SU-DHL-6 (cell line): ENCODE measurements around the gene CXCL14.

ENCODE experiments used
- H2AFZ ChIP-seq: fragments of 200-600 bp; sonication (generic); 2 replicates; pipeline ENCODE4 v1.6.1; 2014; ENCODE audit warnings: low read depth, mild to moderate bottlenecking, moderate library complexity, mixed read lengths, antibody characterized with exemption, low read length; ENCODE audit not compliant: severe bottlenecking
- H3F3A ChIP-seq: fragments of 200-600 bp; shearing (Covaris generic); 2 replicates; pipeline ENCODE4 v1.6.0; 2016; ENCODE audit warnings: antibody characterized with exemption, mild to moderate bottlenecking; ENCODE audit not compliant: insufficient read depth
- H3K27ac ChIP-seq: fragments of 200-600 bp; sonication (generic); 2 replicates; pipeline ENCODE4 v1.5.1; 2016; ENCODE audit warnings: low read depth, mild to moderate bottlenecking, low read length, moderate library complexity, mixed read lengths
- H3K27me3 ChIP-seq: fragments of 200-600 bp; sonication (generic), shearing (Covaris generic); 2 replicates; pipeline ENCODE4 v1.6.0; 2014; ENCODE audit warnings: mild to moderate bottlenecking, low read length
- H3K36me3 ChIP-seq: fragments of 200-600 bp; sonication (generic); 2 replicates; pipeline ENCODE4 v1.6.1; 2014; ENCODE audit warnings: mild to moderate bottlenecking, low read length, mixed read lengths
- H3K4me2 ChIP-seq: fragments of 300-600, 200-600 bp; shearing (Covaris generic), sonication (generic); 2 replicates; pipeline ENCODE4 v1.6.0; 2014; ENCODE audit warnings: low read length, low read depth, mild to moderate bottlenecking; ENCODE audit not compliant: poor library complexity, severe bottlenecking
- H3K4me3 ChIP-seq: fragments of 200-600 bp; sonication (generic); 2 replicates; pipeline ENCODE4 v1.5.1; 2014; ENCODE audit warnings: antibody characterized with exemption, low read length, mild to moderate bottlenecking, mixed read lengths; ENCODE audit not compliant: insufficient read depth, poor library complexity, severe bottlenecking
- H3K79me2 ChIP-seq: fragments of 200-600 bp; sonication (generic); 2 replicates; pipeline ENCODE4 v1.6.1; 2014; ENCODE audit warnings: mild to moderate bottlenecking, low read length, moderate library complexity; ENCODE audit not compliant: insufficient read depth
- H3K9ac ChIP-seq: fragments of 200-600 bp; sonication (generic); 2 replicates; pipeline ENCODE4 v1.7.0; 2014; ENCODE audit warnings: mild to moderate bottlenecking, low read length
- H3K9me2 ChIP-seq: fragments of 200-600 bp; sonication (generic); replicated peaks from 2 replicates; pipeline ENCODE4 v1.6.1; 2014; ENCODE audit warnings: low read length; ENCODE audit not compliant: insufficient read depth
- H3K9me3 ChIP-seq: fragments of 200-600 bp; sonication (generic); 2 replicates; pipeline ENCODE4 v1.6.1; 2014; ENCODE audit warnings: low read length, mixed read lengths; ENCODE audit not compliant: insufficient read depth
- H4K20me1 ChIP-seq: fragments of 200-600 bp; sonication (generic); 2 replicates; pipeline ENCODE4 v1.6.1; 2014; ENCODE audit warnings: low read depth, mild to moderate bottlenecking, antibody characterized with exemption, low read length, moderate library complexity, mixed read lengths
- EZH2phosphoT487 ChIP-seq: fragments of 200-600 bp; sonication (generic), shearing (Covaris generic); conservative IDR thresholded peaks from 2 replicates; pipeline ENCODE4 v1.6.1; 2018; ENCODE audit warnings: mild to moderate bottlenecking, antibody characterized with exemption, low read length, moderate library complexity, mixed read lengths
- TF ChIP-seq, protein P1 (sequence below): fragments of 200-600 bp; sonication (generic); IDR thresholded peaks from one replicate; pipeline ENCODE4 v1.5.1; 2017; ENCODE audit warnings: antibody characterized with exemption, mild to moderate bottlenecking, low read length, moderate library complexity; ENCODE audit not compliant: insufficient read depth, poor library complexity, severe bottlenecking

Gene CXCL14

DNA sequence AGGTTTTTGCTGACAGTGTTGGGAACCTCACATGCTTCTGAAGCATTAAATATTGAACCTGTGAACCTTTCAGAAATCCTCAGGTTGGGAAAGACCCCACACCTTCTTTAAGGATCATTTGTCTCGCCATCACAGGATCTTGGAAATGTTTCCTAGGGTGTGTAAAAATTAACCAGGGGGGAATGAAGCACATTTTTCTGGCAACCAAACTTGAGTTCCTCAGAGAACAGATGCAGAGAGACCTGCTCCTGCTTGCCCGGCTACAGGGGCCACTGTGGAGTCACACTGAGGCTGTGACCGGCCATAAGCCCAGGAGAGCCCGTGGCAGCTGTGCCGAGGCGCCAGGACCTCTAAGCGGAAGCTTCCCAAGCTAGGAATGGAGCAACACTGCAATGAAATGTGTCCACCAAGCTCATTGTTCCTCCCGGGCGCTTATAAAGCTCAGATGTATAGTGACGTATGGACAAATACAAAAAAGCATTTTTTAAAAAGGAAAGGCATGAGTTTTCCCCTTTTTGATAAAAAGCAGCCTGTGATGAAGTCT lies 7.7 kb downstream of the CXCL14 start:
- Histone ChIP-seq H3K4me3 (no peak overlapping the region), H3F3A (no peaks in the 10 kb centered on the region), H3K9me2 (no peaks in the 10 kb centered on the region), H3K27ac (no peak overlapping the region), H3K4me2 (no peak overlapping the region), H3K9me3 (no peaks in the 10 kb centered on the region), H3K36me3 (no peaks in the 10 kb centered on the region), H3K27me3 (no peaks in the 10 kb centered on the region), H2AFZ (no peak overlapping the region), H3K79me2 (no peaks in the 10 kb centered on the region), H3K9ac (no peak overlapping the region), H4K20me1 (no peaks in the 10 kb centered on the region)
- TF ChIP-seq, protein P1, sequence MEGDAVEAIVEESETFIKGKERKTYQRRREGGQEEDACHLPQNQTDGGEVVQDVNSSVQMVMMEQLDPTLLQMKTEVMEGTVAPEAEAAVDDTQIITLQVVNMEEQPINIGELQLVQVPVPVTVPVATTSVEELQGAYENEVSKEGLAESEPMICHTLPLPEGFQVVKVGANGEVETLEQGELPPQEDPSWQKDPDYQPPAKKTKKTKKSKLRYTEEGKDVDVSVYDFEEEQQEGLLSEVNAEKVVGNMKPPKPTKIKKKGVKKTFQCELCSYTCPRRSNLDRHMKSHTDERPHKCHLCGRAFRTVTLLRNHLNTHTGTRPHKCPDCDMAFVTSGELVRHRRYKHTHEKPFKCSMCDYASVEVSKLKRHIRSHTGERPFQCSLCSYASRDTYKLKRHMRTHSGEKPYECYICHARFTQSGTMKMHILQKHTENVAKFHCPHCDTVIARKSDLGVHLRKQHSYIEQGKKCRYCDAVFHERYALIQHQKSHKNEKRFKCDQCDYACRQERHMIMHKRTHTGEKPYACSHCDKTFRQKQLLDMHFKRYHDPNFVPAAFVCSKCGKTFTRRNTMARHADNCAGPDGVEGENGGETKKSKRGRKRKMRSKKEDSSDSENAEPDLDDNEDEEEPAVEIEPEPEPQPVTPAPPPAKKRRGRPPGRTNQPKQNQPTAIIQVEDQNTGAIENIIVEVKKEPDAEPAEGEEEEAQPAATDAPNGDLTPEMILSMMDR = no peak
- TF ChIP-seq EZH2phosphoT487 = no peak

GRCh38 chr5:135570453-135570764 lies 8.4 kb downstream of the CXCL14 start:
- no peaks in the 10 kb centered on the region for H3K79me2 ChIP-seq
- H3K9me3 ChIP-seq = no peaks in the 10 kb centered on the region
- no peak overlapping the region for H3K4me2 ChIP-seq
- TF ChIP-seq EZH2phosphoT487 = no peak
- H3K27ac ChIP-seq = no peak overlapping the region
- no peaks in the 10 kb centered on the region for H3K36me3 ChIP-seq
- no peaks in the 10 kb centered on the region for H3F3A ChIP-seq
- no peaks in the 10 kb centered on the region for H3K9me2 ChIP-seq
- H2AFZ ChIP-seq = no peak overlapping the region
- no peaks in the 10 kb centered on the region for H3K27me3 ChIP-seq
- no peak overlapping the region for H3K9ac ChIP-seq
- no peak overlapping the region for H3K4me3 ChIP-seq
- H4K20me1 ChIP-seq = no peaks in the 10 kb centered on the region

DNA sequence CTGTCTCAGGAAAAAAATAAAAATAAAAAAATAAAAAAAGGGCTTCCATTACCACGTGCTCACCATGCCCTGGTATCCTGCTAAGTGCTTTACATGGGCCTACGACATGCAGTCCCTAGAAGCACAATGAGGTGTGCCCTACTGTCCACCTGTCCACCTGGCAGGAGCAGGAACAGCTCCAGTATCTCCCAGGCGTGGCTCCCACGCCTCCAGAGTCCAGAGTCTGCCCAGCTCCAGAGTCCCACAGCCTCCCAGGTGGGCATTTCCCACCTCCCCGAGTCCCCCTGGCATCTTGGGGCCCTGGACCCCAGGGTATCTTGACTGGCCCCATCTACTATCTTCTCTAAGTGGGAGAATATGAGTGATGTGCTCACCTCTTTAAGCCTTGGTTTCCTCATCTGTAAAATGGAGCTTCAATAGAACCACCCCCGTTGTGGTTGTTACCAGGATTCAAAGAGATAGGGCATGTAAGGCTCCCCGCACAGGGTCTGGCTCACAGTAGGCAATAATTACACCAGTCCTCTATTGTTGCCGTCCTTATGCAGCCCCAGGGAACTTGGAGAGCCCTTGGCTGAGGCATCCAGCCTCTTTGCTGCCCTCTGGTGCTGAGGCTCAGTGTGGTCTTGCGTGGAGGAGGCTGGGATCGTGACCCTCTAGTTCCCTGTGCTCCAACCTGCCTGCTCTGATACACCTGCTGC lies 8.9 kb downstream of the CXCL14 start:
- no peak overlapping the region for H3K27ac ChIP-seq
- H3K9me3 ChIP-seq = no peaks in the 10 kb centered on the region
- H4K20me1 ChIP-seq = no peaks in the 10 kb centered on the region
- no peaks in the 10 kb centered on the region for H3K36me3 ChIP-seq
- no peaks in the 10 kb centered on the region for H3K79me2 ChIP-seq
- no peak overlapping the region for H3K4me2 ChIP-seq
- no peaks in the 10 kb centered on the region for H3F3A ChIP-seq
- no peak overlapping the region for H3K9ac ChIP-seq
- TF ChIP-seq EZH2phosphoT487 = no peak
- TF ChIP-seq, protein P1 = peak; percentile 33
- no peaks in the 10 kb centered on the region for H3K27me3 ChIP-seq
- H2AFZ ChIP-seq = no peak overlapping the region
- H3K4me3 ChIP-seq = no peak overlapping the region
- H3K9me2 ChIP-seq = no peaks in the 10 kb centered on the region

- no peaks in the 10 kb centered on the region for H3K9me2 ChIP-seq
- H3K79me2 ChIP-seq = no peaks in the 10 kb centered on the region
- H3K4me3 ChIP-seq = no peak overlapping the region
- no peaks in the 10 kb centered on the region for H3F3A ChIP-seq
- H3K4me2 ChIP-seq = no peak overlapping the region
- no peak overlapping the region for H3K9ac ChIP-seq
- no peak overlapping the region for H2AFZ ChIP-seq
- TF ChIP-seq, protein P1 = no peak
- no peak for TF ChIP-seq EZH2phosphoT487
- H3K36me3 ChIP-seq = no peaks in the 10 kb centered on the region
- no peaks in the 10 kb centered on the region for H3K27me3 ChIP-seq
- H3K27ac ChIP-seq = no peak overlapping the region
- no peaks in the 10 kb centered on the region for H3K9me3 ChIP-seq
- H4K20me1 ChIP-seq = no peaks in the 10 kb centered on the region
Measured at GRCh38 chr5:135568923-135569360, 9.8 kb downstream of the CXCL14 start.
